GM21367 (cell line): Measurements from ENCODE around the gene XXYLT1.
A peak's percentile ranks its signal among the peaks of the same experiment; 100 is the strongest.

Source experiments
- ATAC-seq: cut with Tn5 transposase; IDR thresholded peaks from one replicate; pipeline ENCODE4 v1.9.1; 2021; ENCODE audit not compliant: unreplicated experiment

XXYLT1 gene

DNA sequence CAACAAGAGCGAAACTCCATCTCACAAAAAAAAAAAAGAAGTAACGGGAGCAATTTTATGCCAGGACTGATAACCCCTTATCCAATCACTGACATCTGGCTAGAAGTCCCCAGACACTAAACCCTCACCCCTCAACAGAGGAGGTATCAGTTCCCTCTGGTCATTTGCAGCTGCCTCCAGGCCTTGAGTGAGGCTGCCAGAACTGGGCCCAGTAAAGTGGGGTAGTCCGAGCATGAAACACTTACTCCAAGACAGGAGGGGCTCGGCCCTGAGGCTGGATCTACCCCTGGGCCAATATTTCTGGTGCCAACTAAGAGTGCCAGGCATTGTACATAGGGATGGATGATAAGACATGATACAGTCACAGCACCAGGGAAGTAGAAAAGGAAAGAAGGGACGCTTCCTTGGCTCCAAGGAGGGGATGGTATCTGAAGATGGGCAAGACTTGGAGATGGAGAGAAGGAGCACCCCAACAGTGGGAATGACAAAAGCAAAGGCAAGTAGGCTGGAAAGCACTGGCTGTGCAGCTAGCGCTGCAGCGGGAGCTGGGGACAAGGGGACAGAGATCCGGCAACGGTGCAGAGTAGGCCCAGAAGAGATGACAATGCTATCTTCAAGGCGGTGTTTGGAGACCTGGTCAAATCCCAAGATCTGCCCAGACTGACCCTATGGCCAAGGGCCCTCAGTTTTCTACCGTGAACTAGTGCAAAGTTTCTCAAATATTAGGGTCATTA, 2.2 kb downstream of the XXYLT1 start:
- ATAC-seq, result no peak

DNA sequence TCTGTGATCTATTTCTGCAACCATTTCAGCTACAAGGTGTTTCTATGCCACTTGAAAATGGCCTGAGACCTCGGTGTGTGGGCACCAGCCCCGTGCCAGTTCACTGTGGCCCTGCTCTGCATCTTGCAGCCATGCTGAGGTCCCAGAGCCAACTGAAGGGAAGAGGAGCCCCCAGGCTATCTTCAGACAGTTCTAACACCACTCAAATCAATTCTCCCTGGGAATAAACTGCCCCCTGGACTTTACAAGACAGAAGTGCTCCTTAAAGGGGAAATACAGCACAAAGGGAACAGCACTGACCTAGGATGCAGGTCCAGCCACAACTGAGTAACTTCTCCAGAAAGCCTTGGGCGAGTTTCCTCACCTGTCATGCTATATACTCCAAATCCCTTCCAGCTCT, 3.9 kb downstream of the XXYLT1 start:
- ATAC-seq, result no peak

DNA sequence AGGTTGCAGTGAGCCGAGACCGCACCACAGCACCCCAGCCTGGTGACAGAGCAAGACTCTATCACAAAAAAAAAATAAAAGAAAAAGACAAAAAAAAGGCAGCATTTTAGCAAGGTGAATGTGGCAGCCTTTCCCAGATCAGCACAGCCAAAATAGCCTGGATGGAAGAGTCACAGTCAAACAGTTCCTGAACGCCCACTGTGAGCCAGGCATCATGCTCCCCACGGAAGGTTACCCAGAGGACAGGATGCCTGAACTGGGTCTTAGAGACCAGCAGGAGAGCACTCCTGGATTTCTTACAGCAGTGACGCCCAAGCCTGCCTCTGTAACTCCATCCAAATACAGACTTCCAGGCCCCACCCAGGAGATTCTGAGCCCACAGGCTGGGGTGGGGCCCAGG, 4.5 kb downstream of the XXYLT1 start:
- no peak for ATAC-seq

DNA sequence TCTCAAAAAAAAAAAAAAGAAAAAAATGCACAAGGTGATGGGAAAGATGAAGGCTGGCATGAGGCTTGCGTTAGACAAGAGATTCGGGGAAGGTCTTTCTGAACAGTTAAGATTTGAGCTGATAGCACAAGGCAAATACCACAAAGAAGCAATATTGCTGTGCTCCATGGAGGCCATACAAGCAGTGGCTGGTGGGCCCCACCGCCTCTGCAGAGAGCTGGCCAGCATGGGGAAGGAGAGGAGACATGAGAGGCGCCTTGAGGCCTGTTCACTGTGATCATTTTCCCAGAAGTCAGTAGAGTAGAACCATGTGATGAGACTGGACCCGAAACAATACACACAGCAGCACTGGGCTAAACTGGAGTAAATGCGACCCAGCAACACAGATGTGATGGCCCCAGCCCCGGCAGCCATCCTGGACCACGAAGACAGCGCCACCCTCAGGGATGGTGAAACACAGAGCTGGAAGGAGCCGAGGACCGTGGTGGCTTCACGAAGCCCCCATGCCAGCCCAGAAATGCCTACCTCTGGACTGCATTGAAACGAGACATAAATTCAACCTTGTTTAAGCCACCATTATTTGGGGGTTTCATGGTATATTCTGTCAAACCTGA, 5.5 kb downstream of the XXYLT1 start:
- no peak for ATAC-seq

DNA sequence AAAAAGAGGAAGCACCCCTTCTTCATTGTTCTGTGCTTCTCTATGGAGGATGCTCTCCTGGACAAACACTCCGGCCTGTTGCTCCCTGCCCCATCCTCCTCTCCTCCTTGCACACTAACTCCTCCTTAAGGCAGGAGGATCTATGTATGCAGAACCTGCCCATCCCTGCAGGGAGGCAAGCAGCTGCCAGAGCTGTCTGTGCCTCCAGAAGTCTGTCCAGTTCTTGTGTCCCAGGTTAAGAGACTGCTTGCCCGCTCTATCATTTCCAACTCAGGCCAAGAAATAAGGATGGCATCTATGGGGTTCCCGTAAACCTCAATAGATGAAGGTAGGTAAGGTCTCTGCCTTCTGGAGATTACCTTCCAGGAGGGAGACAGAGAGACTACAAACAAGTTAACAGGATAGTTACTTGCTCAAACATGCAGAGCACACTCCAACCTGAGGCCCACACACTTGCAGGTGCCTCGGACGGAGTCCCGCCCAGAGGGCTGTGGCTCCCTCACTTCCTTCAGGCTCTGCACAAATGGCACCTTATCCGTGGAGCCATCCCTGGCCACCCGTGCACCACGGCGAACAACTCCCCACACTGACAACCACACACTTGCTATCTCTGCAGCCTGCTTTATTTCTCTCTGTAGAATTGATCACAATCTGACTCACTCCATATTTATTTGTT, 6.9 kb downstream of the XXYLT1 start:
- no peak for ATAC-seq

DNA sequence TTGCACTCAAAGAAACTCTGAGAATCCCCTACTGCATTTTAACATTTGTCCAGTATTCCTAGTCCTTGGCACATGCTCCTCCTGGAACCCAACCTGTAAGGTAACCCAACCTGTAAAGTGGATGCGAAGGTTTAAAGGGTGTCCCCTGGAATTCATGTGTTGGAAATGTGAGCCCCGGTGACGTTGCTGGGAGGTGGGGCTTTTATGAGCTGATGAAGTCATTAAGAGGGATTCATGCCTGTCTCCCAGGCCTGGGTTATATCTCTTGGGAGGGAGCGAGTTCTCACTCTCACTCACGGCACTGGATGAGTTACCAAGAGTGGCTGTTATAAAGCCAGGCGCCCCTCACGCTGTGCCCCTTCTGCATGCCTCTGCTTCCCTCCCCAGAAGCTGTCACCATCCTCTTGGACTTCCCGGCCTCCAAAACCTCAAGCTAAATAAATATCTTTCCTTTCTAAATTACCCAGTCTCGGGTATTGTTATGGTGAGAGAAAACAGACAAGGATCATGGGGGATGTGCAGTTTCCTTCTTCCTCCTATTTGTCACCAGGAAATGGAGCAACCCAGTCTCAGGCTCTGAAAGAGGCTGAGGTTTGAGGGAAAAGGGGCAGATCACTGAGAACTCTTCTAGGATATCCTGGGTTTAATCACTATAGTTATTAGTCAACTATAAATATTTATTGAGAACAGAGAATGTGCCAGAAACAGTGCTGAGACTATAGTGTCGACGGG, 7.6 kb downstream of the XXYLT1 start:
- no peak for ATAC-seq

DNA sequence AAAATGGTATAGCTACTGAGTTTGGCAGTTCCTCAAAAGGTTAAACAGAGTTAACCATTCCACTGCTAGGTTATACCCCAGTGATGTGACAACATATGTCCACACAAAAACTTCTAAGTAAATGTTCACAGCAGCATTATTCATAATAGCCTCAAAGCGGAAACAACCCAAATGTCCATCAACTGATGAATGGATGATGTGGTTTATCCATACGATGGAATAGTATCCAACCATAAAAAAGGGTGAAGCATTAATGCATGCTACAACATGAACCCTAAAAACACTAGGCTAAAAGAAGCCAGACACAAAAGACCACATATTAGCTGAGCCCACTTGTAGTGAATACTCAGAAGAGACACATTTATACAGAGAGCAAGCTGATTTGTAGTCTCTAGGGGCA, 9.0 kb downstream of the XXYLT1 start:
- ATAC-seq, result no peak

DNA sequence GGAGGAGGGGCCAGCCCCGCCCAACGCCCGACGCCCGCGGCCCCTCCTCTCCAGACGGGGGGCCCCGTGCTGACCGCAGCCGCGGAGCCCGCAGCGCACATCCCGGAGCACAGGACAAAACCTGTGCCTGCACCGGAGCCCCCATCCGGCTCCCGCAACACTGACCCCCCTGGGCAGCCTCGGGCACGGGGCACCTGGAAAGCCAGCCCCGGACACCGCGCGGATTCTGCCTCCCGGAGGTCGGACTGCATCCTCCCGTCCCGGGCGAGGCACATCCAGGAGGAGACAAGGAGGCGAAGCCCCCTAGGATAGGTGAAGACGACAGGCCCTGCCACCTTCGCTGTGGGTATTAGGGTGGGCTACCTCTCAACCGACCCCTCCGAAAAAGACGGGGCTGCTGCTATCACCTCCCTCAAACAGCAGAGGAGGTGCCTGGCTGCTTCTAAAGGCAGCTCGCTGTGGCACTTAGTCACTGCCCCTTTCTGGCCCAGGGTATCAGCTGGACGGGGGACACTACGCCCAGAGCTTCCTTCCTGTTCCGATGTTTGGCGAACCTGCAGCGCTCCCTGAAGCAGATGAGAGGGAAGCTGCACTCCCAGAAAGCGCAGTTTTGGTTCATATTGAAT, 10.6 kb downstream of the XXYLT1 start:
- peak; percentile 5 for ATAC-seq

DNA sequence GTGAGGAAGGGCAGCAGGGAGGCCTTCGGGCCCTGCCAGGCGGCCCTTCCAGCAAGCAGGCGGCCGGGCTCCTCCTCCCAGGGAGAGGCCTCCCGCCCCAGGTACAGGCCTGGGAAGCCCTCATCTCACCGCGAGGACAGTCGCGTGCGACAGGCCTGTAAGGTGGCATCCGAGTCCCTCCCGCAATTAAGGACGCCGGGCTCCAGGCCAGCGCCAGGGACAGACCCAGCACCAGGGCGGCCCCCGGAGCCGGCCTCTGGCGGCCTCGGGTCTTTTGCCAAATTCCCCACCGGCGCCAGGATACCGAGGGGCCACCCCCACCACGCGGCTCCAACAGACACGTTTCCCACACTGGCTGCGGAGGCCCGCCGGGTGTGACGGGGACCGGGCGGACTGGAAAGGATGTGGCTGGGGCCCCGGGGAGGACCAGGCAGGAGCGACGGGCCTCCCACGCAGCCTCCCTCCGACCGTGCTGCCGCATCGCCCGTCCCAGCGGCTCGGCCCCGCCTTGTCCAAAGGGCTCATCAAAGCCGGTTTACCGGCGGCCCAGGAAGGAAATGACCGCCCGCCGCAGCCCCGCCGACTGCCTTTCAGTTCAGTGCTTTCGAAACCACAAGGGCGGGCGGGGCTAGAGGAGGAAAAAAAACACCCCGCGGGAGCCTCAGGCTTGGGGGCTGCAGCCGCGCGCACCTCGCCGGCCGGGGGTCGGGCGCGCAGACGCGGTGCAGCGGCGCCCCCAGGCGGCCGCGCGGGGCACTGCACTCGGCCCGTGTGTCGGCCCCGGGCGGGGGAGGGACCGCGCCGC, 11.3 kb downstream of the XXYLT1 start:
- ATAC-seq, result peak; percentile 56

DNA sequence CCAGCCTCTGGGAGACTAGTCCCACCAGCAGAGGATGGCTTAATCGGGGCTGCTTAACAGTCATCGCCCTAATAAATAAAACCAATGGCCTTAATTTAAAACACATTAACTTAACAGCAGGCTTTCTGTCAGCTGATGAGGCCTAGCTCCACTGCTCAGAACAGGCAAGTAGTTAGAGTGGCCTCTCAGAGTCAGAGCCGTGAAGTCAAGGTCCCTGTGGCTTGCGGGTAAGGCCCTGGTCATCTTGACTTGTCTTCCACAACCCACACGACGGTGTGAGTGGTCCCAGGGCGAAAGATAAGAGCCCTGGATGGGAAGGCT, 11.8 kb downstream of the XXYLT1 start:
- ATAC-seq, result no peak

DNA sequence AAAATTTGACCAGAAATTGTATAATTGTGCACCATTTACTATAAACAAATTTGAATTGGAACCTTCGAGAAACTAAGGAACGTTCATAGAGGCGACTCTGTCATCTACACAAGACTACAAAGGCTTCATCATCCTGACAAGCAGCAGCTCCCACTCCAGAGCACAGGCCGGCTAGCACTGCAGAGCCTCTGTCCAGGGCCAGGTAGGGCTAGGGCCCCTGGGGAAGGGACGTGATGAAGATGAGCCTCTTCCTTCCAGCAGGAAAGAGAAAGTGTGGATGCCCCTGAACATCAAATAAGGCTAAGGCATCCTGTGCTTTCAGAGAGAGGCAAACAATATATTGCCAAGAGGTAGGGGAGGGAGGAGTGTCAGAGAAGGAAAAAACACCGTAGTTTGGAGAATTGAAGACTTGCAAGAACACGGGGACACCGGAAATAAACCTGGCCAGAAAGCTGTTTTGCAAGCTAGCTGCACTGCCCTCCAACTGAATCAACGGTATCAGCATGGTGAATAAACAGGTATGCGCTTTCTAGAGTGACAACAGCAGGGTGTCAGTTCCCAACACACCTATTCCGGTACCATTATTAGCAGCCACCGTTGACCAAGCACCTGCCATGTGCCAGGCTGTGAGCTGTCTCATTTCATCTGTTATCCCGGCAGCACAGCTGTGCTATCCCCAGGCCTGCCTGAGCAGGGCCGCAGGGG, 12.4 kb downstream of the XXYLT1 start:
- ATAC-seq, result no peak

DNA sequence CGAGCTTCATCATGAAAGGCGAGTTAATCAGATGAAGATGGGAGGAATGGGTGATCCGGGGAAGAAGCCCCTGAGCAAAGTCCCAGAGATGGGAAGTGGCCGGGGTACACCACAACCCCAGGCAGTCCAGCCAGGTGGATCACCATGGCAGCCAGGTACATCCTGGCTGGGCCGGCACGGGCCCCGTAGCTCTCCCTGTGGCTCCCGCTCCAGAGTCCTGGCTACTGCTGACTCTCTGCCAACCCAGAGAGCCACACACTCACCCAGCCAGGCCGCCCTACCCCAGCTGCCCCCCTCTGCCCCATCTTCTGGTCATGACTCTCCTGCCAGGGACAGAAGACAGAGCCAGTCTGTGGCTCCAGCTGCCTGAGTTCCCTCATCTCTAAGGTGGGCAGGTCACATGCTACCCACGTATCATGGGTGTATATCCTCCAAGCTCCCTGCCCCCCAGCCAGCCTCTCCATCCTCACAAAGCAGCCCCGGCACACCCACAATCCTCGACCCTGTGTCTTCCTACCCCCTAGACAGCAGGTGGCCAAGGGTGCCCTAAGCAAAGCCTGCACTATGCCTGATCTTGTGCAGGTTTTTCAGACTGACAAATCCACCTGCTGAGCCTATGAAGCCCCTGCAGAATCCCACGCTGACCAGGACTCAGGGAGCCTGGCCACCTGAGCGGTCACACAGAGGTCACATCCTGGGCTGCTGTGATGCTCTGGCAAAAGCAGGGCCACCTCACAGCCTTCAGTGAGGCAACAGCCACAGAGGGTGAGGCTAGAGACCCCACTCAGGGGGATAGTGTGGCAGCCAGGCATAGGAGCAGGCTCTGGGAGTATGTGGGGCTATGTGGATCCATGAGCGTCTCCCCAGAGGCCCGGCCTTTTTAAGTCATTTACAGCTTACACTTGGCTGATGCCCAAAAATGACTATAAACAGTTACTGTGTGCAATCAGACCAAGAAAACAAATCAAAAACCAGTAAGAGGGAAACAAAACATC, 13.2 kb downstream of the XXYLT1 start:
- ATAC-seq, result no peak

DNA sequence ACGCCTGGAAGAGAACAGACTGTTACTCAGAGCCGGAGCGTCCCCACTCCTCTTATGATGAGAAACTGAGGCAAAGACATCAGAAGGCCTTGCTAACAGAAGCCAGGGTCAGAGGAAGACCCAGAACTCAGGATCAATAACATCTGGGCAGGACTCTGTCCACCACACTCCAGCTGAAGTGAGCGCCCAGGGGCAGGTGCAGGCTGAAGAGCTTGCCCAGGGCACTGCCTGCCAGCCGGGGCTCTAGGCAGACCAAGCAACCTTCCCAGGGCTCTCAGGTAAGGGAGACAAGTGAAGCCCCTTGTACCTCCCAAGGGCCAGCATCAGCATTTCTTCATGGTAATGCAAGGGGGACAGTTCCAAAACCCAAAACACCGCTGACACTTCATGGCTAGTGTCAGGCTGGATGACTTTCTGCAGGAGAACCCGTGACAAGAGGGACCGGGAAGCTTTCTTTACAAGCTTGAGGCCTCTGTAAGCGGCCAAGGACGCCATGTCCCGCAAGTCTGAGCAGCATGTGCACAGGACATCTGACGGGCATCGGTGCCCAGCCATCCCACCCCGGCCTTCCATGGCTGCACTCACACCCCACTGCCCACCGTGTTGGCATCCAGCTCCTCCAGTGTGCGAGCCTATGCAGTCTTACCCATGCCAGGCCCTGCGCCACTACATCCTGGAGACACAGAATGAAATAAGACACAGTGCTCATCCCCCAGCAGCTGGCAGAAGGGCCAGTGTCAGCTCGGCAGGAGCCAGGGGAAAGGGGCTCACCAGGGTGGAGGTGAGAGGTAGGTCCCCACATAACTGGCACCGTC, 14.1 kb downstream of the XXYLT1 start:
- no peak for ATAC-seq

DNA sequence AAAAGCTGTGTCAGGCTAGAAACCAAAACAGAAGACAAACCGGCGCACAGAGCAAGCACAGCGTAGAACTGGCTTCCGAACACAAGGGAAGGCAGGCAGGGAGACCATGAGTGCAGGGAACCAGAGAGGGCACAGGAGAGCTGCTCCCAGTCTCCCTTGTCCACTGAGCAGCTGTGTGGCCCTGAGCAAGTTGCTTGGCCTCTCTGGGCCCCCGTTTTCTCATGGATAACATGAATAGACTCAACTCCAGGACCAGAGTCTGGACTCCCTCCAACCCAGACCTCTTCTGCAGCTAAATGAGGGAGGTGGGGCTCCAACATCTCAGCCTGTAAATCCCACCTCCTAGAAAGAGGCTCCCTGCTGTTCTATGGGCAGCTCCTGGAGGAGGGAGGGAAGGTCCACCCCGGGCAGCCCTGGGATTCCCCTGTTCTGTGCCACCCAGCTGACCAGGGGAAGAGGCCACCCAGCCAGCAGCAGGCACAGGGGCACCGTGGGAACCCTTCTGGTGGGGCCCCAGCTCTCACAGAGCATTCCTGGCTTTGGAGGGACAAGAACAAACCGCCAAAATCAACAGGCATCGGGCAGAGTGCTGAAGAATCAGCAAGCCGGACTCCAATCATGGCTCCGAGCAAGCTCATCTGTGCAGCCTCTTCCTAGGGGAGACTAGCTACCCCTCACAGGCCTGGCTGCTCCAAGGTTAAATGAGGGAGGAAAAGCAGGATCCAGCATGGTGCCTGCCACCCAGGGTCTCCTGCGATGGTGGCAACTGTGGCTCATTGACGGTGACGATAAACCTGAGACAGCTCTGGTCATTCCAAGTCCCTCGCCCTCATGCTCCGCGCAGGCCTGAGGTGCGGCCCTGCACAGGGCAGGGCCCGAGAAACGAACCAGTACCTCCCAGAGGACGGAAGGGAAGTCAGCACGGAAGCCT, 15.1 kb downstream of the XXYLT1 start:
- no peak for ATAC-seq

DNA sequence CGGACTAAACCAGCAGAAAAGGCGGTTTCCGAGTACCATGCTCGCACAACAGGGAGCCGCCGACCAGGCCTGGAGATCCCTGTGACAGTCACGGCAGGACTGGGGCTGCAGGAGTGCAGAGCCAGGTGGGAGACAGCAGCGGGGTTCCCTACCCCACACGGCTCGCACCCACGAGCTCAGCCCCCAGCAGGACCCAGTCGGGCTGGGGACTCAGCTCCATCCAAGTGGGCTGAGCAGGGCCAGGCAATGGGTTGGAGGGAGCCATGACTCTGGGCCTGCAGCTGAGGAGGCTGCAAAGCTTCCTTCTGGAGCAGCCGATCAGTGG, 15.8 kb downstream of the XXYLT1 start:
- ATAC-seq, result no peak

DNA sequence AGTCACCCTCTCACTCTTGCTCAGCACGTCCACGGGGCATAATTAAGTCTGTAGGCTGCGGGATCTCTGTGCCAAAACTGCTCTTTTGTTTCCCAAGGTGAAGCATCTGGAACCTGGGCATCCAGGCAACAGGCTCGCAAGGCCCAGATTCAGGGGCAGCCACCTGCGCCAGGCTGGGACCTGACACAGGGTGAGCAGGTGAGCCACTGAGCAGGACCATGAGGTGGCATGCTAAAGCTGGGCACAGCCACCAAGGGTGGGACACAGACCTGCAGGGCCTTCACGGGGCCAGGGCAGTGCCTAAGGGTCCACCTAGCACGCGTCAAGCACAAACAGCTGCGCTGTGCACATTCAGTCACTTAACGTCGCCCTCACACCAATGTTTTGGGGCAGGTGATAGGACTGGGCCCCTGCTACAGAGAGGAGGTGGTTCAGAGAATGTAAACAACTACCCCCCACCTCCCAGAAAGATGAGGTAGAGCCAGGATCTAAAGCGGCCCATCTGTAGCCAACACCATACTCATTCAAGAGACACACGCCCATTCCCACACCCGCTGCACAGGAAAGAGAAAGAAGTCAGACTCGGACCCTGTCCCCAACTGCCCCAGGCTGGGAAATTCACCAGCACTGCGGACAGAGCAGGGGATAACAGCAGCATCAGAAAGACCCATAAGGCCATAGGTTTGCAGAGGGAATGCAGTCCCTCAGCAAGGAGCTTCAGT, 16.3 kb downstream of the XXYLT1 start:
- ATAC-seq, result no peak
